IMR-90 (cell line): Measurements from ENCODE around the gene ZMAT5.

Experiments
- CEBPB ChIP-seq: IDR thresholded peaks from 2 replicates; pipeline ENCODE4 v1.6.1; 2012; ENCODE audit warnings: low read depth, low read length, improper control_type of control experiment
- MAZ ChIP-seq: IDR thresholded peaks from 2 replicates; pipeline ENCODE4 v1.6.1; 2012; ENCODE audit warnings: low read depth, mild to moderate bottlenecking, low read length, improper control_type of control experiment, moderate library complexity, borderline replicate concordance
- MXI1 ChIP-seq: IDR thresholded peaks from 2 replicates; pipeline ENCODE4 v1.6.1; 2012; ENCODE audit warnings: low read depth, mild to moderate bottlenecking, low read length, moderate library complexity, borderline replicate concordance
- NFE2L2 ChIP-seq: fragments of 150-350 bp; IDR thresholded peaks from 2 replicates; pipeline ENCODE4 v1.6.1; 2016; ENCODE audit warnings: low read depth, mild to moderate bottlenecking, low read length
- POLR2A ChIP-seq: IDR thresholded peaks from 2 replicates; pipeline ENCODE4 v1.6.1; 2012; ENCODE audit warnings: mild to moderate bottlenecking, low read depth, low read length
- RAD21 ChIP-seq: IDR thresholded peaks from 2 replicates; pipeline ENCODE4 v1.6.1; 2012; ENCODE audit warnings: low read length, improper control_type of control experiment
- RCOR1 ChIP-seq: IDR thresholded peaks from 2 replicates; pipeline ENCODE4 v1.6.1; 2012; ENCODE audit warnings: mild to moderate bottlenecking, low read length, improper control_type of control experiment; ENCODE audit not compliant: insufficient replicate concordance
- RFX5 ChIP-seq: IDR thresholded peaks from 2 replicates; pipeline ENCODE4 v1.8.0; 2012; ENCODE audit warnings: low read depth, mild to moderate bottlenecking, low read length, moderate library complexity
- SMC3 ChIP-seq: fragments of 150-350 bp; IDR thresholded peaks from 2 replicates; pipeline ENCODE4 v1.6.1; 2016; ENCODE audit warnings: low read depth, mild to moderate bottlenecking, antibody characterized with exemption, low read length, moderate library complexity
- TF ChIP-seq, protein P1 (sequence below): fragments of 150-350 bp; IDR thresholded peaks from 2 replicates; pipeline ENCODE4 v1.6.1; 2016; ENCODE audit warnings: low read depth, mild to moderate bottlenecking, low read length, moderate library complexity, borderline replicate concordance
- TF ChIP-seq, protein P2 (sequence below): conservative IDR thresholded peaks from 2 replicates; pipeline ENCODE4 v1.5.1; 2012; ENCODE audit warnings: mild to moderate bottlenecking, low read depth, low read length, improper control_type of control experiment
- TF ChIP-seq, protein P3 (sequence below): fragments of 150-350 bp; IDR thresholded peaks from 2 replicates; pipeline ENCODE4 v1.6.1; 2017; ENCODE audit warnings: mild to moderate bottlenecking, antibody characterized with exemption, low read length, low read depth

DNA sequence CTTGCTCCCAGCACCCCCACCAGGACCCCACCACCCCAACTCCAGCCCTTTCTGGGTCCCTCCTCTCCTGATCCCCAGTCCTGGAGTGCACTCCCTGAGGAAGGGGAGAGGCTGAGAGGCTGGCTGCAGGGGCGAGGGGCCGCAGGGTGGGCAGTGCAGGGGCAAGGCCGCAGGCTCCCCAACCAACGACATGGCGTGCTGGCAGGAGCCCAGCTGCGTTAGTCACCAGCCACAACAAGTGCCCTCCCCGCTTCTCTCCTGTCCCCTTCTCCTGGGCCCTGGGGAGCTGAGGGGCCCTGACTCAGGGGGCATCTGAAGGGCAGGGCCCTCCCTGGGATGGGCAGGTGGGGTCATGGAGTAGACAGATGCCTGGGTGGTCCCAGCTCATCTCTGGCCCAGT lies 44.7 kb downstream of the ZMAT5 start:
- TF ChIP-seq, protein P1, sequence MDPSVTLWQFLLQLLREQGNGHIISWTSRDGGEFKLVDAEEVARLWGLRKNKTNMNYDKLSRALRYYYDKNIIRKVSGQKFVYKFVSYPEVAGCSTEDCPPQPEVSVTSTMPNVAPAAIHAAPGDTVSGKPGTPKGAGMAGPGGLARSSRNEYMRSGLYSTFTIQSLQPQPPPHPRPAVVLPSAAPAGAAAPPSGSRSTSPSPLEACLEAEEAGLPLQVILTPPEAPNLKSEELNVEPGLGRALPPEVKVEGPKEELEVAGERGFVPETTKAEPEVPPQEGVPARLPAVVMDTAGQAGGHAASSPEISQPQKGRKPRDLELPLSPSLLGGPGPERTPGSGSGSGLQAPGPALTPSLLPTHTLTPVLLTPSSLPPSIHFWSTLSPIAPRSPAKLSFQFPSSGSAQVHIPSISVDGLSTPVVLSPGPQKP = no peak
- TF ChIP-seq, protein P2, sequence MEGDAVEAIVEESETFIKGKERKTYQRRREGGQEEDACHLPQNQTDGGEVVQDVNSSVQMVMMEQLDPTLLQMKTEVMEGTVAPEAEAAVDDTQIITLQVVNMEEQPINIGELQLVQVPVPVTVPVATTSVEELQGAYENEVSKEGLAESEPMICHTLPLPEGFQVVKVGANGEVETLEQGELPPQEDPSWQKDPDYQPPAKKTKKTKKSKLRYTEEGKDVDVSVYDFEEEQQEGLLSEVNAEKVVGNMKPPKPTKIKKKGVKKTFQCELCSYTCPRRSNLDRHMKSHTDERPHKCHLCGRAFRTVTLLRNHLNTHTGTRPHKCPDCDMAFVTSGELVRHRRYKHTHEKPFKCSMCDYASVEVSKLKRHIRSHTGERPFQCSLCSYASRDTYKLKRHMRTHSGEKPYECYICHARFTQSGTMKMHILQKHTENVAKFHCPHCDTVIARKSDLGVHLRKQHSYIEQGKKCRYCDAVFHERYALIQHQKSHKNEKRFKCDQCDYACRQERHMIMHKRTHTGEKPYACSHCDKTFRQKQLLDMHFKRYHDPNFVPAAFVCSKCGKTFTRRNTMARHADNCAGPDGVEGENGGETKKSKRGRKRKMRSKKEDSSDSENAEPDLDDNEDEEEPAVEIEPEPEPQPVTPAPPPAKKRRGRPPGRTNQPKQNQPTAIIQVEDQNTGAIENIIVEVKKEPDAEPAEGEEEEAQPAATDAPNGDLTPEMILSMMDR = no peak
- TF ChIP-seq RAD21 = no peak
- TF ChIP-seq, protein P3, sequence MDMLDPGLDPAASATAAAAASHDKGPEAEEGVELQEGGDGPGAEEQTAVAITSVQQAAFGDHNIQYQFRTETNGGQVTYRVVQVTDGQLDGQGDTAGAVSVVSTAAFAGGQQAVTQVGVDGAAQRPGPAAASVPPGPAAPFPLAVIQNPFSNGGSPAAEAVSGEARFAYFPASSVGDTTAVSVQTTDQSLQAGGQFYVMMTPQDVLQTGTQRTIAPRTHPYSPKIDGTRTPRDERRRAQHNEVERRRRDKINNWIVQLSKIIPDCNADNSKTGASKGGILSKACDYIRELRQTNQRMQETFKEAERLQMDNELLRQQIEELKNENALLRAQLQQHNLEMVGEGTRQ = no peak
- no peak for TF ChIP-seq SMC3
- TF ChIP-seq POLR2A = no peak
- no peak for TF ChIP-seq RFX5
- no peak for TF ChIP-seq NFE2L2
- TF ChIP-seq MXI1 = no peak
- no peak for TF ChIP-seq RCOR1
- no peak for TF ChIP-seq MAZ
- TF ChIP-seq CEBPB = no peak
